SK-N-SH (cell line): ENCODE measurements around the gene DDX50. TPM values are rescaled to one million over a fixed set of nuclear protein-coding genes. Genes with fewer than 3 reads are reported as not detected.

Source experiments
- CTCF ChIA-PET: fragments of 300-600, 350-600 bp; formaldehyde crosslinking; extraction: SDS; loops from one replicate; lab custom pipeline; 2021; lab: Yijun Ruan, JAX
- POLR2A ChIA-PET: fragments of 350-600 bp; sonication (Branson Sonifier 250); formaldehyde crosslinking; extraction: SDS; loops from one replicate; lab custom pipeline; 2020; ENCODE audit warnings: antibody characterized with exemption, inconsistent platforms; lab: Yijun Ruan, JAX
- DNase-seq: peaks from one replicate; pipeline ENCODE4 v3.0.0; 2012
- H2AFZ ChIP-seq: fragments of 200-600 bp; sonication (generic); 2 replicates; pipeline ENCODE4 v1.8.1; 2016; ENCODE audit warnings: antibody characterized with exemption, mild to moderate bottlenecking, low read depth
- H3F3A ChIP-seq: fragments of 200-600 bp; sonication (generic); replicated peaks from 2 replicates; pipeline ENCODE3; 2016; ENCODE audit warnings: antibody characterized with exemption, mild to moderate bottlenecking; ENCODE audit not compliant: insufficient read depth
- H3K27ac ChIP-seq, 2 experiments: fragments of 200-500 bp in 1 of 2; fragments of 200-600 bp in 1 of 2; sonication (Bioruptor generic) in 1 of 2; sonication (generic), shearing (Covaris generic) in 1 of 2; 2 replicates each; pipeline versions ENCODE4 v1.5.1 to v1.6.1; 2014 to 2016; ENCODE audit warnings: low read depth in 2 of 2, inconsistent platforms in 1 of 2, low read length in 1 of 2, mild to moderate bottlenecking in 1 of 2, mixed read lengths in 1 of 2
- H3K27me3 ChIP-seq: fragments of 200-600 bp; sonication (generic), shearing (Covaris generic); 2 replicates; pipeline ENCODE4 v1.6.1; 2016; ENCODE audit warnings: mixed run types; ENCODE audit not compliant: insufficient read depth
- H3K36me3 ChIP-seq, 2 experiments: fragments of 200-500 bp in 1 of 2; fragments of 200-600 bp in 1 of 2; sonication (Bioruptor generic) in 1 of 2; sonication (generic) in 1 of 2; replicated peaks in 1 of 2; 2 replicates each; pipeline versions ENCODE3 to v1.5.1; 2014 to 2016; ENCODE audit warnings: low read length in 1 of 2, mild to moderate bottlenecking in 1 of 2; ENCODE audit not compliant: insufficient read depth in 2 of 2, control insufficient read depth in 1 of 2
- H3K4me1 ChIP-seq, 2 experiments: fragments of 200-500 bp in 1 of 2; fragments of 200-600 bp in 1 of 2; sonication (Bioruptor generic) in 1 of 2; sonication (generic), shearing (Covaris generic) in 1 of 2; 2 replicates each; pipeline versions ENCODE4 v1.5.1 to v1.6.1; 2014 to 2016; ENCODE audit warnings: low read depth in 1 of 2, low read length in 1 of 2, mixed run types in 1 of 2; ENCODE audit not compliant: insufficient read depth in 2 of 2, control insufficient read depth in 1 of 2
- H3K4me2 ChIP-seq: fragments of 200-600 bp; sonication (generic), shearing (Covaris generic); 2 replicates; pipeline ENCODE4 v1.6.1; 2017; ENCODE audit warnings: mixed run types
- H3K4me3 ChIP-seq, 2 experiments: fragments of 200-500 bp in 1 of 2; fragments of 200-600 bp in 1 of 2; sonication (Bioruptor generic) in 1 of 2; sonication (generic), shearing (Covaris generic) in 1 of 2; 2 replicates each; pipeline versions ENCODE4 v1.5.1 to v1.8.1; 2014 to 2016; ENCODE audit warnings: low read depth in 2 of 2, inconsistent platforms in 1 of 2, low read length in 1 of 2, mild to moderate bottlenecking in 1 of 2, mixed read lengths in 1 of 2, moderate library complexity in 1 of 2
- H3K79me2 ChIP-seq: fragments of 200-600 bp; sonication (generic); 2 replicates; pipeline ENCODE4 v1.8.1; 2017; ENCODE audit warnings: mild to moderate bottlenecking; ENCODE audit not compliant: insufficient read depth
- H3K9ac ChIP-seq: fragments of 200-600 bp; sonication (generic); 2 replicates; pipeline ENCODE4 v1.6.1; 2017; ENCODE audit warnings: mixed run types
- H3K9me2 ChIP-seq: fragments of 200-600 bp; sonication (generic); 2 replicates; pipeline ENCODE4 v1.6.1; 2017; ENCODE audit warnings: mixed run types
- H3K9me3 ChIP-seq: fragments of 200-600 bp; sonication (generic); 2 replicates; pipeline ENCODE4 v1.6.1; 2017; ENCODE audit warnings: mixed run types, mild to moderate bottlenecking, moderate library complexity
- H4K20me1 ChIP-seq: fragments of 200-600 bp; sonication (generic); 2 replicates; pipeline ENCODE4 v1.6.1; 2017; ENCODE audit warnings: mild to moderate bottlenecking, mixed run types; ENCODE audit not compliant: insufficient read depth
- CHD2 ChIP-seq: fragments of 150-350 bp; IDR thresholded peaks from 2 replicates; pipeline ENCODE4 v1.6.1; 2018; ENCODE audit warnings: low read length; ENCODE audit not compliant: partially characterized antibody
- EZH2phosphoT487 ChIP-seq: fragments of 200-600 bp; sonication (generic); IDR thresholded peaks from 2 replicates; pipeline ENCODE4 v1.6.1; 2017; ENCODE audit warnings: low read depth, mixed run types, mild to moderate bottlenecking, antibody characterized with exemption, moderate library complexity, borderline replicate concordance
- FOSL2 ChIP-seq: IDR thresholded peaks from 2 replicates; pipeline ENCODE4 v1.4.0; 2012; ENCODE audit warnings: low read depth, mild to moderate bottlenecking, moderate library complexity, borderline replicate concordance
- FOXJ3 ChIP-seq: sonication (generic); formaldehyde crosslinking; IDR thresholded peaks from 2 replicates; pipeline ENCODE4 v1.5.1; 2020; ENCODE audit warnings: mild to moderate bottlenecking, missing genetic modification reagents
- FOXM1 ChIP-seq: IDR thresholded peaks from 2 replicates; pipeline ENCODE4 v1.4.0; 2012; ENCODE audit warnings: low read depth, mild to moderate bottlenecking
- GATA2 ChIP-seq: sonication (generic); formaldehyde crosslinking; IDR thresholded peaks from 2 replicates; pipeline ENCODE4 v1.5.0; 2020; ENCODE audit warnings: mild to moderate bottlenecking, missing genetic modification reagents
- NRF1 ChIP-seq: IDR thresholded peaks from 2 replicates; pipeline ENCODE4 v1.6.1; 2012; ENCODE audit warnings: low read depth, mild to moderate bottlenecking, low read length
- RAD21 ChIP-seq: IDR thresholded peaks from 2 replicates; pipeline ENCODE4 v1.6.1; 2012; ENCODE audit warnings: mild to moderate bottlenecking, low read length
- RFX5 ChIP-seq: IDR thresholded peaks from 2 replicates; pipeline ENCODE4 v1.6.1; 2012; ENCODE audit warnings: mild to moderate bottlenecking, improper control_type of control experiment, low read length
- RXRA ChIP-seq: IDR thresholded peaks from 2 replicates; pipeline ENCODE4 v1.4.0; 2012; ENCODE audit warnings: low read depth, mild to moderate bottlenecking, borderline replicate concordance
- SMC3 ChIP-seq: IDR thresholded peaks from 2 replicates; pipeline ENCODE4 v1.6.1; 2012; ENCODE audit warnings: low read depth, low read length, improper control_type of control experiment
- TAF1 ChIP-seq: IDR thresholded peaks from 2 replicates; pipeline ENCODE4 v1.6.1; 2012; ENCODE audit warnings: low read depth, mild to moderate bottlenecking, low read length, moderate library complexity, borderline replicate concordance
- TCF12 ChIP-seq: IDR thresholded peaks from 2 replicates; pipeline ENCODE4 v1.4.0; 2012
- TEAD4 ChIP-seq: IDR thresholded peaks from 2 replicates; pipeline ENCODE4 v1.4.0; 2012; ENCODE audit warnings: mild to moderate bottlenecking, borderline replicate concordance; ENCODE audit not compliant: insufficient read depth
- WGBS: methylation state at CpG from one replicate; pipeline ENCODE4 v1.1.6; 2017; ENCODE audit warnings: low lambda C conversion rate; 5-methylcytosine and 5-hydroxymethylcytosine counted together
- polyA plus RNA-seq, 3 experiments: library from polyadenylated mRNA; depleted of rRNA; stranded (reverse); fragments of >200 nt; gene quantifications; 2 replicates each; pipeline ENCODE4 v1.2.3, GENCODE V29; 2012
- TF ChIP-seq, protein P1 (sequence below): IDR thresholded peaks from 2 replicates; pipeline ENCODE4 v1.4.0; 2012; ENCODE audit warnings: low read depth, borderline replicate concordance
- TF ChIP-seq, protein P2 (sequence below): fragments of 200-600 bp; sonication (generic); IDR thresholded peaks from 2 replicates; pipeline ENCODE4 v1.6.1; 2017; ENCODE audit warnings: antibody characterized with exemption, mild to moderate bottlenecking, moderate library complexity
- TF ChIP-seq, protein P3 (sequence below): IDR thresholded peaks from 2 replicates; pipeline ENCODE4 v1.6.1; 2012; ENCODE audit warnings: mild to moderate bottlenecking, low read depth, low read length, moderate library complexity

The DDX50 gene
- polyA plus RNA-seq, 1 of the 3 experiments (the other 2 are of a cell fraction): 33.5 TPM

DNA sequence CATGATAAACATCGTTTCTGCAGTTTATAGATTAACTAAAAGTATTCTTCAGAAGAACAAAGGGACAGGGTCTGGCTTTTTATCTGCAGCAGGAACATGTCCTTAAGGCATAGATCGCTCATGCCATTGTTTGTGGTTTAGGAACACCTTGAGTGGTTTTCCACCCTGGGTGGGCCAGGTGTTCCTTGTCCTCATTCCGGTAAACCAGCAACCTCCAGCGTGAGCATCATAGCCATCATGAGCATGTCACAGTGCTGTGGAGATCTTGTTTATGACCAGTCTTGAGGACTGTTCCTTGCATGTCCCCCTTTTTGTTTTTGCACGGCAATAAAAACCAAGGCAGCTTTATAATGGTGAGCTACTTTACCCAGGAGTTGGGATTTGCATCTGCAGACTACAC lies 39.9 kb upstream of the DDX50 start:
- Histone ChIP-seq H3K27ac (no peak overlapping the region), H3K9ac (no peak overlapping the region), H3K79me2 (no peaks in the 10 kb centered on the region), H3K9me2 (no peaks in the 10 kb centered on the region), H3K36me3 (no peaks in the 10 kb centered on the region), H3K4me3 (no peak overlapping the region), H3K4me2 (no peak overlapping the region), H2AFZ (no peak overlapping the region), H3K27me3 (peaks cover 5% of the 10 kb centered on the region; the same call in 1 of the 2 replicates), H3F3A (no peaks in the 10 kb centered on the region), H3K9me3 (no peaks in the 10 kb centered on the region; the same call in 1 of the 2 replicates), H4K20me1 (no peaks in the 10 kb centered on the region), H3K4me1 (no peaks in the 10 kb centered on the region; a peak in 1 of 4 replicates)
- POLR2A ChIA-PET: no interaction called here
- 42% methylated on average over 5 of the region's 5 CpGs for WGBS
- CTCF ChIA-PET: no interaction called here
- DNase-seq: no peak
- no peak for TF ChIP-seq FOXM1
- TF ChIP-seq, protein P1, sequence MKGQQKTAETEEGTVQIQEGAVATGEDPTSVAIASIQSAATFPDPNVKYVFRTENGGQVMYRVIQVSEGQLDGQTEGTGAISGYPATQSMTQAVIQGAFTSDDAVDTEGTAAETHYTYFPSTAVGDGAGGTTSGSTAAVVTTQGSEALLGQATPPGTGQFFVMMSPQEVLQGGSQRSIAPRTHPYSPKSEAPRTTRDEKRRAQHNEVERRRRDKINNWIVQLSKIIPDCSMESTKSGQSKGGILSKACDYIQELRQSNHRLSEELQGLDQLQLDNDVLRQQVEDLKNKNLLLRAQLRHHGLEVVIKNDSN: no peak
- TF ChIP-seq, protein P2, sequence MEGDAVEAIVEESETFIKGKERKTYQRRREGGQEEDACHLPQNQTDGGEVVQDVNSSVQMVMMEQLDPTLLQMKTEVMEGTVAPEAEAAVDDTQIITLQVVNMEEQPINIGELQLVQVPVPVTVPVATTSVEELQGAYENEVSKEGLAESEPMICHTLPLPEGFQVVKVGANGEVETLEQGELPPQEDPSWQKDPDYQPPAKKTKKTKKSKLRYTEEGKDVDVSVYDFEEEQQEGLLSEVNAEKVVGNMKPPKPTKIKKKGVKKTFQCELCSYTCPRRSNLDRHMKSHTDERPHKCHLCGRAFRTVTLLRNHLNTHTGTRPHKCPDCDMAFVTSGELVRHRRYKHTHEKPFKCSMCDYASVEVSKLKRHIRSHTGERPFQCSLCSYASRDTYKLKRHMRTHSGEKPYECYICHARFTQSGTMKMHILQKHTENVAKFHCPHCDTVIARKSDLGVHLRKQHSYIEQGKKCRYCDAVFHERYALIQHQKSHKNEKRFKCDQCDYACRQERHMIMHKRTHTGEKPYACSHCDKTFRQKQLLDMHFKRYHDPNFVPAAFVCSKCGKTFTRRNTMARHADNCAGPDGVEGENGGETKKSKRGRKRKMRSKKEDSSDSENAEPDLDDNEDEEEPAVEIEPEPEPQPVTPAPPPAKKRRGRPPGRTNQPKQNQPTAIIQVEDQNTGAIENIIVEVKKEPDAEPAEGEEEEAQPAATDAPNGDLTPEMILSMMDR: no peak
- no peak for TF ChIP-seq RXRA
- no peak for TF ChIP-seq RAD21
- no peak for TF ChIP-seq FOXJ3 (CRISPR knock-in tag)
- TF ChIP-seq EZH2phosphoT487: no peak
- TF ChIP-seq TEAD4: no peak
- no peak for TF ChIP-seq CHD2

DNA sequence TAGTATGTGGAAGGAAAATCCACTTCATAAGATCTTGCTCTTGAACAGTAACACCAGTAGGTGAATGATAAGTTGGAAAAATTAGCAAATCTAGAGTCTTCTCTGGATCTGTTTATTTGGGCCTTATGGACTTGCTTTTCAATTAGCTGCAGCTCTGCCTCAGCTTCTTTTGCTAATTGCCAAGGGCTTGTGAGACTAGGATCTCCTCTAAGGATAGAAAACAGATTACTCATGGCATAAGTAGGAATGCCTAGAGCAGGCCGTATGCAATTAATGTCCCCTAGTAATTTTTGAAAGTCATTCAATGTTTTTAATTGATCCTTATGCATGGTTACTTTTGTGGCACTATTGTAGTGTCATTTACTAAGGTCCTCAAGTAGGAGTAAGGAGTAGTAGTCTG lies 36.5 kb upstream of the DDX50 start:
- Histone ChIP-seq H3K36me3 (no peaks in the 10 kb centered on the region), H3K9me2 (no peaks in the 10 kb centered on the region), H3K27ac (no peak overlapping the region), H3K79me2 (no peaks in the 10 kb centered on the region), H3K9me3 (no peaks in the 10 kb centered on the region; the same call in 1 of the 2 replicates), H4K20me1 (no peaks in the 10 kb centered on the region), H3K4me2 (no peak overlapping the region), H3K27me3 (no peaks in the 10 kb centered on the region), H3K9ac (no peak overlapping the region), H3K4me3 (no peak overlapping the region), H2AFZ (no peak overlapping the region), H3K4me1 (no peaks in the 10 kb centered on the region), H3F3A (no peaks in the 10 kb centered on the region)
- POLR2A ChIA-PET: no interaction called here
- CTCF ChIA-PET: no interaction called here
- 91% methylated on average over 1 of the region's 1 CpG for WGBS
- DNase-seq: no peak
- TF ChIP-seq GATA2: no peak
- TF ChIP-seq NRF1: no peak
- TF ChIP-seq FOSL2: no peak
- no peak for TF ChIP-seq TCF12
- TF ChIP-seq CHD2: no peak
- TF ChIP-seq FOXM1: no peak
- TF ChIP-seq SMC3: no peak
- no peak for TF ChIP-seq RFX5
- TF ChIP-seq, protein P2: no peak
- no peak for TF ChIP-seq RXRA
- no peak for TF ChIP-seq TAF1
- TF ChIP-seq, protein P3, sequence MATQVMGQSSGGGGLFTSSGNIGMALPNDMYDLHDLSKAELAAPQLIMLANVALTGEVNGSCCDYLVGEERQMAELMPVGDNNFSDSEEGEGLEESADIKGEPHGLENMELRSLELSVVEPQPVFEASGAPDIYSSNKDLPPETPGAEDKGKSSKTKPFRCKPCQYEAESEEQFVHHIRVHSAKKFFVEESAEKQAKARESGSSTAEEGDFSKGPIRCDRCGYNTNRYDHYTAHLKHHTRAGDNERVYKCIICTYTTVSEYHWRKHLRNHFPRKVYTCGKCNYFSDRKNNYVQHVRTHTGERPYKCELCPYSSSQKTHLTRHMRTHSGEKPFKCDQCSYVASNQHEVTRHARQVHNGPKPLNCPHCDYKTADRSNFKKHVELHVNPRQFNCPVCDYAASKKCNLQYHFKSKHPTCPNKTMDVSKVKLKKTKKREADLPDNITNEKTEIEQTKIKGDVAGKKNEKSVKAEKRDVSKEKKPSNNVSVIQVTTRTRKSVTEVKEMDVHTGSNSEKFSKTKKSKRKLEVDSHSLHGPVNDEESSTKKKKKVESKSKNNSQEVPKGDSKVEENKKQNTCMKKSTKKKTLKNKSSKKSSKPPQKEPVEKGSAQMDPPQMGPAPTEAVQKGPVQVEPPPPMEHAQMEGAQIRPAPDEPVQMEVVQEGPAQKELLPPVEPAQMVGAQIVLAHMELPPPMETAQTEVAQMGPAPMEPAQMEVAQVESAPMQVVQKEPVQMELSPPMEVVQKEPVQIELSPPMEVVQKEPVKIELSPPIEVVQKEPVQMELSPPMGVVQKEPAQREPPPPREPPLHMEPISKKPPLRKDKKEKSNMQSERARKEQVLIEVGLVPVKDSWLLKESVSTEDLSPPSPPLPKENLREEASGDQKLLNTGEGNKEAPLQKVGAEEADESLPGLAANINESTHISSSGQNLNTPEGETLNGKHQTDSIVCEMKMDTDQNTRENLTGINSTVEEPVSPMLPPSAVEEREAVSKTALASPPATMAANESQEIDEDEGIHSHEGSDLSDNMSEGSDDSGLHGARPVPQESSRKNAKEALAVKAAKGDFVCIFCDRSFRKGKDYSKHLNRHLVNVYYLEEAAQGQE: no peak
